Large intestine (tissue), 3 donors: Measurements from ENCODE around the gene KCNN1. TPM values are rescaled to one million over a fixed set of nuclear protein-coding genes. Genes with fewer than 3 reads are reported as not detected.

Source experiments
- DNase-seq, 2 donors: peaks; one replicate each; pipeline versions ENCODE4 v3.0.0 to v3.0.0-alpha.2; 2013
- H3K27ac ChIP-seq: one replicate; pipeline ENCODE4 v1.5.1; 2013; ENCODE audit warnings: low read length
- H3K27me3 ChIP-seq: 2 replicates; pipeline ENCODE4 v1.6.1; 2013; ENCODE audit warnings: low read length; ENCODE audit not compliant: control insufficient read depth, insufficient read depth
- H3K36me3 ChIP-seq: 2 replicates; pipeline ENCODE4 v1.6.1; 2013; ENCODE audit warnings: low read length; ENCODE audit not compliant: control insufficient read depth, insufficient read depth
- H3K4me1 ChIP-seq: one replicate; pipeline ENCODE4 v1.6.1; 2013; ENCODE audit warnings: low read length; ENCODE audit not compliant: control insufficient read depth, insufficient read depth
- H3K4me3 ChIP-seq: one replicate; pipeline ENCODE4 v1.5.1; 2013; ENCODE audit warnings: low read length
- H3K9me3 ChIP-seq: one replicate; pipeline ENCODE4 v1.6.1; 2013; ENCODE audit warnings: mild to moderate bottlenecking, low read depth, low read length, moderate library complexity; ENCODE audit not compliant: control insufficient read depth
- WGBS: methylation state at CpG from one replicate; pipeline ENCODE4 v1.1.5; 2013; ENCODE audit warnings: low lambda C conversion rate; ENCODE audit not compliant: insufficient coverage; 5-methylcytosine and 5-hydroxymethylcytosine counted together
- polyA plus RNA-seq: library from polyadenylated mRNA; unstranded; fragments of 120-200 nt; gene quantifications from one replicate; pipeline ENCODE4 v1.2.1, GENCODE V29; 2013

The KCNN1 gene
- polyA plus RNA-seq, 1 donor: 1.1 TPM

GRCh38 chr19:17933414-17934129 is 33.3 kb upstream of the KCNN1 start:
- H3K27ac ChIP-seq: no peak overlapping the region
- H3K4me1 ChIP-seq: peaks cover 10% of the 10 kb centered on the region
- DNase-seq: peak in 1 of 2 donors; percentile 21
- H3K4me3 ChIP-seq: peak overlapping the region; percentile 84
- H3K36me3 ChIP-seq: peaks cover 9% of the 10 kb centered on the region
- no peaks in the 10 kb centered on the region for H3K9me3 ChIP-seq
- peaks cover 7% of the 10 kb centered on the region for H3K27me3 ChIP-seq
- no CpG with 5 or more reads among the region's 19 CpGs for WGBS

GRCh38 chr19:17936379-17936778 is 30.5 kb upstream of the KCNN1 start:
- no peak overlapping the region for H3K27ac ChIP-seq
- no peaks in the 10 kb centered on the region for H3K9me3 ChIP-seq
- H3K36me3 ChIP-seq: peaks cover 11% of the 10 kb centered on the region
- H3K4me3 ChIP-seq: no peak overlapping the region
- DNase-seq: no peak
- no CpG with 5 or more reads among the region's 21 CpGs for WGBS
- peaks cover 6% of the 10 kb centered on the region for H3K27me3 ChIP-seq
- H3K4me1 ChIP-seq: peaks cover 10% of the 10 kb centered on the region

GRCh38 chr19:17937371-17937900 is 29.5 kb upstream of the KCNN1 start:
- H3K4me1 ChIP-seq: peaks cover 8% of the 10 kb centered on the region
- no peak overlapping the region for H3K4me3 ChIP-seq
- H3K27ac ChIP-seq: no peak overlapping the region
- H3K27me3 ChIP-seq: no peaks in the 10 kb centered on the region
- no peaks in the 10 kb centered on the region for H3K9me3 ChIP-seq
- DNase-seq: no peak
- WGBS: no CpG with 5 or more reads among the region's 9 CpGs
- H3K36me3 ChIP-seq: peaks cover 11% of the 10 kb centered on the region

GRCh38 chr19:17938092-17938845 is 28.6 kb upstream of the KCNN1 start:
- no CpG with 5 or more reads among the region's 7 CpGs for WGBS
- no peaks in the 10 kb centered on the region for H3K9me3 ChIP-seq

GRCh38 chr19:17942181-17942580 is 24.7 kb upstream of the KCNN1 start:
- H3K4me3 ChIP-seq: no peak overlapping the region
- no peak overlapping the region for H3K27ac ChIP-seq
- WGBS: no CpG with 5 or more reads among the region's 17 CpGs
- peak in 1 of 2 donors; percentile 45 for DNase-seq
- peaks cover 9% of the 10 kb centered on the region for H3K36me3 ChIP-seq
- no peaks in the 10 kb centered on the region for H3K27me3 ChIP-seq
- peaks cover 3% of the 10 kb centered on the region for H3K4me1 ChIP-seq
- no peaks in the 10 kb centered on the region for H3K9me3 ChIP-seq

More at GRCh38 chr19:17938092-17938845, 28.6 kb upstream of the KCNN1 start:
- Histone ChIP-seq H3K27me3 (no peaks in the 10 kb centered on the region), H3K36me3 (peaks cover 11% of the 10 kb centered on the region), H3K4me3 (no peak overlapping the region), H3K27ac (no peak overlapping the region), H3K4me1 (peaks cover 7% of the 10 kb centered on the region)
- DNase-seq: peak; percentile 47 to 48

GRCh38 chr19:17942582-17943273 is 24.2 kb upstream of the KCNN1 start:
- Histone ChIP-seq H3K27ac (no peak overlapping the region), H3K9me3 (no peaks in the 10 kb centered on the region), H3K36me3 (peaks cover 7% of the 10 kb centered on the region), H3K4me1 (peaks cover 6% of the 10 kb centered on the region), H3K27me3 (no peaks in the 10 kb centered on the region), H3K4me3 (no peak overlapping the region)
- no CpG with 5 or more reads among the region's 41 CpGs for WGBS
- peak in 1 of 2 donors; percentile 66 for DNase-seq

GRCh38 chr19:17943274-17944221 is 23.4 kb upstream of the KCNN1 start:
- Histone ChIP-seq H3K27ac (no peak overlapping the region), H3K27me3 (peaks cover under 1% of the 10 kb centered on the region), H3K36me3 (peaks cover 7% of the 10 kb centered on the region), H3K4me3 (no peak overlapping the region), H3K9me3 (no peaks in the 10 kb centered on the region), H3K4me1 (peaks cover 7% of the 10 kb centered on the region)
- WGBS: no CpG with 5 or more reads among the region's 57 CpGs
- DNase-seq: no peak

DNA sequence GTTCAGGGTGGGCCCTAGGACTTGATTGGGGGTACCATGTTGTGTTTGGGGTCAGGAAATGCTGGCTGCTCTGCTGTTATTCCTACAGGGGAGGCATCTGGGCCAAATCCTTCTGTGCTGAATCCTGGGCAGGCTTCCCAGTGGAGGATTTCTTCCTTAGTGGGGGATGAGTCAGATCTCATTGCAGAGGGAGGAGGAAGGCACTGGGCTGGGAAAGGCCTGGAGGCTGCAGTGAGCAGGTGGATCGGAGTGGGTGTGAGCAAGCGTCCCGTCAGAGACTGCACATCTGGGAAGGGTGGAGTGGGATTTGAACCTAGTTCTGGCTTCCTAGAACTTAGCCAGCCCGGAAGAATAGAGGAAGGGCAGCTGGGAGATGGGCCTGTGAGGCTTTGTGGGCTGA is 22.6 kb upstream of the KCNN1 start:
- Histone ChIP-seq H3K9me3 (no peaks in the 10 kb centered on the region), H3K4me1 (peaks cover 14% of the 10 kb centered on the region), H3K27me3 (peaks cover 8% of the 10 kb centered on the region), H3K36me3 (peaks cover 6% of the 10 kb centered on the region), H3K27ac (no peak overlapping the region), H3K4me3 (no peak overlapping the region)
- no CpG with 5 or more reads among the region's 4 CpGs for WGBS
- DNase-seq: no peak

GRCh38 chr19:17946965-17947784 is 19.7 kb upstream of the KCNN1 start:
- Histone ChIP-seq H3K4me1 (peaks cover 35% of the 10 kb centered on the region), H3K27me3 (peaks cover 36% of the 10 kb centered on the region), H3K27ac (no peak overlapping the region), H3K4me3 (peak overlapping the region; percentile 50), H3K36me3 (peaks cover 5% of the 10 kb centered on the region), H3K9me3 (peaks cover 10% of the 10 kb centered on the region)
- WGBS: no CpG with 5 or more reads among the region's 29 CpGs
- no peak for DNase-seq
